Coronary artery (tissue), 2 donors: ENCODE data around the gene MCC.

Source experiments
- DNase-seq: peaks from one replicate; pipeline ENCODE4 v3.0.0-alpha.2; 2017; ENCODE audit warnings: low spot score
- H3K27ac ChIP-seq, 2 donors: fragments of 200-600 bp; sonication (generic); one replicate each; pipeline ENCODE4 v1.5.1; 2016 to 2019
- H3K4me3 ChIP-seq: fragments of 200-600 bp; sonication (generic); 2 replicates; pipeline ENCODE4 v1.5.1; 2016; ENCODE audit warnings: mild to moderate bottlenecking, moderate library complexity
- CTCF ChIP-seq: fragments of 200-600 bp; sonication (generic); IDR thresholded peaks from one replicate; pipeline ENCODE4 v1.5.1; 2019; ENCODE audit warnings: antibody characterized with exemption

The MCC gene

GRCh38 chr5:112979723-112980122, 508.5 kb downstream of the MCC start:
- peak overlapping the region; percentile 45 for H3K4me3 ChIP-seq
- H3K27ac ChIP-seq = no peak overlapping the region
- no peak for TF ChIP-seq CTCF
- no peak for DNase-seq

GRCh38 chr5:112978836-112979235, 509.4 kb downstream of the MCC start:
- no peak for DNase-seq
- TF ChIP-seq CTCF = no peak
- Histone ChIP-seq H3K27ac (no peak overlapping the region), H3K4me3 (peak overlapping the region; percentile 77)

GRCh38 chr5:112977440-112977861, 510.8 kb downstream of the MCC start:
- DNase-seq = no peak

GRCh38 chr5:112976432-112977309, 511.6 kb downstream of the MCC start, which contains the start of gene DCP2:
DCP2 (plus strand) TSS chr5:112976798; CDS start chr5:112976934, 136 bp downstream.
- TF ChIP-seq CTCF = no peak
- peak within 1 kb of the TSS; percentile 77 for H3K4me3 ChIP-seq
- peak; percentile 98 for DNase-seq
- peak within 1 kb of the TSS; percentile 85 to 86 for H3K27ac ChIP-seq

More at GRCh38 chr5:112977440-112977861, 510.8 kb downstream of the MCC start:
- Histone ChIP-seq H3K27ac (peak overlapping the region; percentile 85 to 86), H3K4me3 (peak overlapping the region; percentile 77)
- no peak for TF ChIP-seq CTCF

GRCh38 chr5:112975721-112976431, 512.4 kb downstream of the MCC start:
- Histone ChIP-seq H3K4me3 (peak overlapping the region; percentile 77), H3K27ac (peak overlapping the region; percentile 85 to 86)
- no peak for DNase-seq
- no peak for TF ChIP-seq CTCF

- TF ChIP-seq CTCF = no peak
- DNase-seq = no peak
- Histone ChIP-seq H3K4me3 (no peak overlapping the region), H3K27ac (no peak overlapping the region)
Measured at GRCh38 chr5:112974901-112975300, 513.4 kb downstream of the MCC start.
